GM21447 (cell line): ENCODE measurements around the gene DPYSL3.
"Not testable (repeated sequence)": the region's sequence is repeated elsewhere in the genome, so short reads cannot be mapped to it uniquely, and the experiment has no call there.

Experiments
- ATAC-seq: cut with Tn5 transposase; IDR thresholded peaks from one replicate; pipeline ENCODE4 v1.9.1; 2021; ENCODE audit not compliant: unreplicated experiment

DPYSL3 gene

DNA sequence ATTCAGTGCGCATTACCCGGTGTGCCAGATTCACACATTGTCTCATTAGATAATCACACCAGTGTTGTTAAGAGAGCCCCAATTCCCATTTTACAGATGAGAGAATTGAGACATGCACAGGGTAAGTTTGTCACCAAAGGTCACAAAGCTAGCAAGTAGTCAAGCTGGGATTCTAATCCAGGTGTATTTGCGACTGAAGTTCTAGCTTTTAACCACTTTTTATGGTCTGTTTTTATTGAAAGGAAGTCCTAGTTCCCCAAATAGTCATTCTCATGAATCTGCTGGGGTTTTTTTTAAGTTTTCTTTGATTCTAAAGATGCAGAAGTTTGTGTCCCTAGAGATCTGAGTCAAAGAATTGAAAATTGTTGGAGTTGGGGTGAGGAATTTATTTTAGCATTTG is 136.5 kb downstream of the DPYSL3 start:
- ATAC-seq: no peak

DNA sequence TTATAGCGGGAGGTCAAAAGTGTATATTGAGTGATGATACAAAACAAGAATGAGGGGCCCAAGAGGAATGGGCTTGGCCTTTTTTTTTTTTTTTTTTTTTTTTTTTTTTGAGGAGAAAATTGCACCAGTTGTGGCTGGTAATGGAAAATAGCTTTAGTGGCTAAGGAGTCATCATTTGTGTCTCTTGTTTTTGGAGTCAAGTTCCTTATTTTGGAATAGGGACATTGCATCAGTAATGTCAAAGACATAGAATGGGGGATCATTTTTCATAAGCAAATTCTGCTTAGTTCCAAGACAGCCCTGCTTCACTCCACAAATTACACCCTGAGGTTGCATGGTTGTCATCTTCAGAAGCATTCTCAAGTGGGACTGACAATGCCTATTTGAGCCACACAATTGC is 137.7 kb downstream of the DPYSL3 start:
- ATAC-seq: no peak

DNA sequence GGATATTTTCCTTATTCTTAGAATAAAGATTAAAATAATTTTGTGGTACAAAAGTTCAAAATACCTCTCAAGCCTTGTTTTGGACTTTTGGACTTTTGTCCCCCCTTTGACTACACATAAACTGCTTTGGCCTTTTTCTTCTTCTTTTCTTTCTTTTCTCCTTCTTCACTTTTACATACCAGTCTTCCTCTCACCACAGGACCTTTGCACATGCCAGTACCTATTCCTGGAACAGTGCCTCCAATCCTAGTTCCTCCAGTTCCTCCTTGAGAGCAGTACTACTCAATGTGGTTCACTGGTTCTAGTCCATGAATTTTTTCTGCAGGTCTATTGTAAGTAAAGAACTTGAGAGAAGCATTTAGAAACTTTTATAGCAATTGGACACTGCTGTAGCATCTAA is 138.6 kb downstream of the DPYSL3 start:
- ATAC-seq: no peak

DNA sequence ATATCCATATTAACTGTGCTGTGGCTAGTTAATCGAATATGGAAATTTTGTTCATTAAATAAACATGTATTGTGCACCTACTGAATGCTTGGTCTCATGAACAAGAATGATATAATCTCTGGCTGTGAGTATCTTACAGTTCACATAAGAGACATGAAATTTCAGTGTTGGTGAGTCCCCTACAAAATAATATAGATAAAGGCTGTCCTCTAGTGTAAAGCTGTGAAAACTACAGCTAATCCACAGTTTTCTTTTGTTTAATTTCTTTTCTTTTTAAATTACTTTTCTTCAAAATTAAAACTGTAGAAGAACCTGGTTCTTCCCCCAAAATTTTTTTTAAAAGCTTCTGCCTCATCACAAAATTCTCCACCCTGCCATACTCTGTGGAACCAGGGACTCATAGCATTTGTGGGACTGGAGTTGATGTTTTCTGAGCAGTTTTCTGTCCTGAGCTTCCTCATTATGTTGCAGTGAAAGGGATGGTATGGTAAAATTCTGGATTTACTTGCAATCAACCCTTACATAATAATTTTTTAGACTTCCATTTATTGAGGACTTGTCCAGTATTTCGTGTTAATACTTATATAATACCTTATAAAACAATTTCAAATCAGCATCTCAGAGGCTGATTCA is 140.0 kb downstream of the DPYSL3 start:
- no peak for ATAC-seq

DNA sequence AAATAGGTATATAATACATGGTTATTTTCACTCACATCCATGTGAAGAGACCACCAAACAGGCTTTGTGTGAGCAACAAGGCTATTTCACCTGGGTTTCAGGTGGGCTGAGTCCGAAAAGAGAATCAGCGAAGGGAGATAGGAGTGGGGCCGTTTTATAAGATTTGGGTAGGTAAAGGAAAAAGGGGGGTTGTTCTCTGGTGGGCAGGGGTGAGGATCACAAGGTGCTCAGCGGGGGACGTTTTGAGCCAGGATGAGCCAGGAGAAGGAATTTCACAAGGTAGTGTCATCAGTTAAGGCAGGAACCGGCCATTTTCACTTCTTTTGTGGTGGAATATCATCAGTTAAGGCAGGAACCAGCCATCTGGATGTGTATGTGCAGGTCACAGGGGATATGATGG is 142.5 kb downstream of the DPYSL3 start:
- ATAC-seq: not testable (repeated sequence)

DNA sequence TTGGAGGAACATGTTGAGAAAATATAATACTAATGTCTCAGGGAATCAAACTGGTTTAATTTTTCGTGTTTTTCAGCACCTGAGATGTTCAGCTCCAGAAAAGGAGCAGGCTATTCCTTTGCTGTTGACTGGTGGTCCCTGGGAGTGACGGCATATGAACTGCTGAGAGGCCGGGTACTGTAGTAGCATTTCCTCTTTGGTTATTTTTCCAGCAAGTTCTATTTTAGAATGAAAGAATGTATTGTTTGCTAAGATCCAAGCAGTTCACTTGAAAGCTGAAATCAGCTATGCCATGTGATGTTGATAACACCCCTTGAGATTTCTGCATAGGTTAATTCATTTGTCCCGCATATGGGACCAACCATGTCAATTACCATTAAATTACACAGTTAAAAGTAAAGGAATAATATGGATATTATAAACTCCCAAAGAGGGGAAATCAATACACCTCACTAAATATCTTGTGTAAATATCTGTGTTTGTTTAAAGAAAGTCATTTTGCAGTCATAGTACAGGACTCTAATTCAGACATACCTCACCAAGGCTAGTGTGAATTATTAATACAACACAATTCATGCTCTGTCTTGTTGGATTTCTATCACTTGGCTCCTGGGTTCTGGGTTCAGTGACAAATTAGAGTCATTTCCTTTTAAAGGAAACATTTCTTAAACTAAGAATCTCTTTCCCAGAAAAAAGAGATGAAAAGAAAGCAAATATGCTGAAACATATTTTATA is 148.3 kb downstream of the DPYSL3 start:
- no peak for ATAC-seq

DNA sequence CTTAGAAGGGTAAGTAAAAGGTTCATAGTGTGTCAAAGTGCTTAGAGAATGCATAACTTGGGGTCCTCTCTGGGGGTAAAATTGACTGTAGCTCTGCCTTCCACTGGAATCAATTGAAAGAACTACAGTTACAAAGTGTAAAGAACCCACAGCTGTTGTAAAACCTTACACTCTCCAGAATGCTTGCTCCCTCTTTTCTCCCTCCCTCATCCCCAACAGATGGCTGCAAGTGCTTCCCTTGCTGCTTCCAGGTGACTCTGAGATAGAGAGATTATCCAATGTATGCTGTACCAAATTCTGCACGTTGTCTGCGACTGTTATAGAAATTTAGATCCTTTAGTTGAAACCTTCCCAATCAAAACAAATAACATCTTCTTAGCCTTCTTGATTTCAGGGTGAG is 149.1 kb downstream of the DPYSL3 start:
- no peak for ATAC-seq

DNA sequence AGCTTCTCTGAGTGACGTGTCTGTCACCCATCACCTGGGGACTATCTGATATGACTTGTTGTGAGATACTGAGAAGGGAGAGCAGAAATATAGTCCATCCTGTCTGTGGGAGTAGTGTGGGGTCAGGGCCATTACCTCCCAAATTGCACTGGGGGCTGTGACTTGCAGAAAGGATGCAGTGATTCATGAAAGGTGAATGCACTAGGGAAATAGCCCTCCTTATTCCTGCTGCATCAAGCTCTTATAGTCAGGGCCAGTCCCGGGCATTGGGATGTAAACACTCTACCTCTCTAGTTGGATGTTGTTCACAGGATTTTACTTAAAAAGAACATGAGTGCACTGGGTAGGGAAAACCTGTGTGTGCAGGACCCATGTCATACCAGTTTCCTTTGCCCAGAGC is 150.3 kb downstream of the DPYSL3 start:
- no peak for ATAC-seq

DNA sequence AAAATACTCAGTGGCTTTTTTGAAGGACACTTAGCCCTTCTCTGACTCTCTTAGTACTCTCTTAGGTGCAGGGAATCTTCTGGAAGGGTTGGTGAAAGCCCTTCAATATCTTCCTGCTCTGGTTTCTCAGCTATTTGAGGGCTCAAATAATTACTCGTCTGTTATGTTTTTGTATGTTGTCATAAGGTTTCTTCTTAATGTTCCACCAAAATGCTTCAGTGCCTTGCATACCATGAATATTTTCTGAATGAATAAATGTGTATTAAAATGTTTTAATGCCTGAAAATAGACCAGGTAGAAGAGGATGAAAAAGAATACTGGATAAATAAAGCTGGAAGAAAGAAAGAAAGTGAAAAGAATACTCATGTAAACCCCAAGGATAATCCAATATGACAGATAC is 150.8 kb downstream of the DPYSL3 start:
- no peak for ATAC-seq

DNA sequence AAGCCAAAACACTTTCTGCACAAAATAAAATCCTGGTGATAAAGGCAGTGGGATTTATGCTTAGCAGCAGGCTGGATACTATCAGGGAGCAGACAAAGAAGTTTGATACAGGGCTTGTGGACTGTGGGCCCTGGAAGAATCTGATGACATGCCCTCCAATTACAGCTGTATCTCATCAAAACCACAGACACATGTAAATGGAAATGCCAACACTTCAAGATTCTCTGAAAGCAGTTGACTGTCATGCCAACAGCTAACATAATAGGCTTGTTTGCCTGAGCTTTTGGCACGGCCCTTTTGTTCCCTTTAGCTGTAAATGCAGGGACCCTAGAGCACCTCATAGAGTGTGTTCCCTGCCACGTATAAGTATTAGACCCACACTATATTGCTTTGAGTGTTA is 160.6 kb downstream of the DPYSL3 start:
- no peak for ATAC-seq

DNA sequence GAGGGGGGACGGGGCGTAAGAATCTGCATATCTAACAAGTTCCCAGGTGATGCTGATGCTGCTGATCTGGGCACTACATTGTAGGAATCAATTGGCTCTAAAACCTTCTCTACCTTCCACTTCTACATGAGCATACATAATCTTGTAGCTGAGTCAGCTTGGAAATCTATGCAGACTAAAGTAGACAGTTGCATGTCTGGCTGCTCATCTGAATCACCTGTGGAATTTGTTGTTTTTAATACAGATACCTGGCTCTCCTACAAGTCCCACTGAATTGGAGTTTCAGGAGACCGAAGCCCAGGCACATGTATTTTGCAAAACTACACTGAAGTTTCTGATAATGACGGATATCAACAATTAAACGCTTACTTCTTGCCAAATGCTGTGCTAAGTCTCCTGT is 161.4 kb downstream of the DPYSL3 start:
- no peak for ATAC-seq

DNA sequence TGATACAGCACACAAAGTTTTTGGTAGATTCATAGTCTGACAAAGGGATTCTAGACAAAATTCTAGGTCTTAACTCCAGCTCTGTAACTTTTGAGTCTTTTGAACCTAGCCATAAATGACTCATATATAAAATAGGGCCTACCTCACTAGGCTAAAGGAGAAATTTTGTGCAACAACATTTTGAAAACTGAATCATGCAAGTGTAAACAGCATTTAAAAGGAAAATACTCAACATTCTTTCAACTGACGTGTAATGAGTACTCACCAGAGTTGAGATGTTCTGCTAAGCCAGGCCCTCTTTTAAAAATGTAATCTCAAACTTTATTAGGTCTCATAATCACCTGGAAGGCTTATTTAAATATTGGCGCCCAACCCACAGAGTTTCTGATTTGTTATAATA is 161.8 kb downstream of the DPYSL3 start:
- ATAC-seq: no peak

DNA sequence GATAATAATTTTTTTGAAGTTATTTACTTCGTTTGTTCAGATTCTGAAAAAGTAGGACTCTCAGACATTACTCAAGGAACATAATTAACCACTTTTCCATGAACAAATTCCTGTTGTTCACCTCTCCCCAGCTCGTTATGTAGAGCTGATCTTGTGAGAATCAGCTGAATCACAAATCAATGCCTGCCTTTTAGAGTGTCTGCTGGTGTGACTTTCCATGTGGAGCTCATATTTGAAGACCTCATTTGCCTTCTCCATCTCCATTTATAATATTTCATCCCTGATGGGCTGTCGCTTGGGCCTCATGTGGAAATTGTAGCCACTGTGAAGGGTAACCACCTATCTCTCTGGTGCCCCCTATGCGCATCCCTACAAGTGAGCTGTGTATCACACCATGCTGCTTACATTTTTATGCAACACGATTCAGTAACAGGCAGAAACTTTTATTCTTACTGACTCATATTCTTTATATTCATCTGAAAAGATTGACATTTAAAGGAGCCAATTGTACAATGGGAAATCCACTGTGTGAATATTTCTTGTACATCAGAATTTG is 163.8 kb downstream of the DPYSL3 start:
- no peak for ATAC-seq

DNA sequence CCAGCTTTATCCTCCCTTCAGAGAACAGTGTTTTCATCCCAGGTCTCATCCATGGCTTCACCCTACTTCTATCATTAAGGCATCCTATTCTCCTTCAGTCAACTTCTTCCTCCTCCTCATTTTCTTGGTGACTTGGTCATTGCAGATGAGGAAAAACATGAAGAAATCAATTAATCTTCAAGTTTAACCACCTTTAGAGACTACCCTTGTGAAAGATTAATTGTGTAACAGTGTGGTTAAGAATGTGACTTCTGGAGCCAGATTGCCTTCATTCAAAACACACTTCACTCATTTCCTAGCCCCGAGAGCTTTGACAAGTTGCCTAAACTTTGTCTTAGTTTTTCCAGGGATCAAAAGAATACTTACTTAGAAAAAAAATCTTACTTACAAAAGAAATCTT is 165.0 kb downstream of the DPYSL3 start:
- no peak for ATAC-seq

DNA sequence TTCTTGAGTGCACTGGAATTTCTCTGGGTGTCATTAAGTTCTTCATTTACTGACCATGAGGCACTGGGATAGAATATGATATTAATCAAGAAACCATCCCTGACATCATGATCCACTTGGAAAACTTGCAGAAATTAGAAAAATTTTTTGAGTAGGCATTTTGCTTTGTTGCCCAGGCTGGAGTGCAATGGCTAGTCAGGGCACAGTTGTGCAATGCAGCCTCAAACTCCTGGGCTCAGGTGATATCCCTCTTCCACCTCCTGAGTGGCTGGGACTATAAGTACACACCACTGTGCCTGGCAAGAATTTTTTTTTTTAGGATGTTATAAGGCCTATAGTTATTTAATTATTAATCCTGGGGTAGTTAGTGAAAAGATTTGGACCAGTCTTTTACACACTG is 168.5 kb downstream of the DPYSL3 start:
- no peak for ATAC-seq

DNA sequence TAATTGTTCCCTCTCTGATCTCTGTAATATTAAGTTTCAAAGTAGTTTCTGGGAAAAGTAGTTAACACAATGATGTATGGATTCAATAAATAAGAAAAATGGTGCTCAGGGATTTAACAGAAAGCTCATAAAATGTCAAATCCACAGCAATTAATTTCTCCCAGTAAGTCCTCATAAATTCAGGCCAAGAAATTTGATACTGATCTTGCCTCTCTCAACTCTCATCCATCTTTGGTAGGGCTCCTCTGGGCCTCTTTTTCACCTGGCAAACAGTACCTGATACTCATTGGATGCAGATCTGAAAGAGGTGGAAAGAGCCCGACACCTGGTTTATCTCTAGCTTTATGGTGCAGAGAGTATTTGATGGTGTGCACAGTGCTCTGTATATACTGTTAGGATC is 168.9 kb downstream of the DPYSL3 start:
- ATAC-seq: no peak
